HG03432 (cell line): Measurements from ENCODE around the gene NIN.

Experiments used
- ATAC-seq: cut with Tn5 transposase; IDR thresholded peaks from one replicate; pipeline ENCODE4 v1.9.1; 2021; ENCODE audit warnings: mild to moderate bottlenecking, moderate library complexity; ENCODE audit not compliant: unreplicated experiment

NIN gene

DNA sequence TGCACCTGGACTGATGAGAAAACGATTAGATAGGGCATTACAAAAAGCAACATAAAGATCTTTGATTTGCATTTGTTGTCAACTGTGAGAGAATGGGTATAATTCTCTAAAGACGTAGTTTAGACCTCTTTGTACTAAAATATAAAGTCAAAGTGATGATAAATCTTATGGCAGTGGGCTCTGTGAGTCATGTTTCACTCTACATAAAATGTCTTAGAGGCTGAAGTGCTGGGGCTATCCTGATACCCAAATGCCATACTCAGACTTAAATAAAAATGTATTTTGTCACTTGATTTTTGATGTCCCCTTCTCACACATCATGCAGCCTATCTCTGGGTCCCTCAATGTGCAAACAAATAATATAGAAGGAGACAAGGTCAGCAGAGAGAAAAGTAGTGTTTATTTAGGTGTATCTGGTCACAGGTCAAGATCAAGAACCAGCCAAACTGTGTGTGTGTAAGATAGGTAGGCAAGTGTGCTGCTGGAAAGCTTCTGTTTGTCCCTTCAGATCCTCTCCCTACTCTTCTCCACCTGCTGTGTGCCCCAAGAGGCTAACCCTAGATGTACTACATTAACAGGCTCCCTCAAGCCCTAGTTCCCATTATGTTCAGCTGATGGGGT lies 7.0 kb upstream of the NIN start:
- no peak for ATAC-seq

GRCh38 chr14:50837271-50837670 lies 6.3 kb upstream of the NIN start:
- no peak for ATAC-seq

- ATAC-seq, result no peak
These were observed 5.6 kb upstream of the NIN start for GRCh38 chr14:50836515-50836914.

DNA sequence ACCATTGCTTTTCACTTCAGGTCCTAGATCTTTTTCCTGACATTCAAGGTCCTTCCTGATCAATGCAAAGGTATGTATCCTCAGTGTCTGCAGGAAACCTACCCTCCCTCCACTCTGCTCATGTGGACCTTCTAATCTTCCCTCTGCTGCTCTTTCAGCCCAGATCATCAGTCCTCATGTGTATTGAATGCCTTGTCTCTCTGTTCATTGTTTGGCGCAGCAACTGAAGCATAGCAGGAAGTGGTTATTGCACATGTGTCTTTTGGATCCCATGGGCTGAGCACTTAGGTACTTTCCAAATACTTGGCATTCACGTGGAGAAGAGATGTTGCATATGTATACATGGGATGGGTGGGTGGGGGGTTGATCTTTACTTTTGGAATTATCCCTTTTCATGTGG lies 4.3 kb upstream of the NIN start:
- peak; percentile 22 for ATAC-seq

DNA sequence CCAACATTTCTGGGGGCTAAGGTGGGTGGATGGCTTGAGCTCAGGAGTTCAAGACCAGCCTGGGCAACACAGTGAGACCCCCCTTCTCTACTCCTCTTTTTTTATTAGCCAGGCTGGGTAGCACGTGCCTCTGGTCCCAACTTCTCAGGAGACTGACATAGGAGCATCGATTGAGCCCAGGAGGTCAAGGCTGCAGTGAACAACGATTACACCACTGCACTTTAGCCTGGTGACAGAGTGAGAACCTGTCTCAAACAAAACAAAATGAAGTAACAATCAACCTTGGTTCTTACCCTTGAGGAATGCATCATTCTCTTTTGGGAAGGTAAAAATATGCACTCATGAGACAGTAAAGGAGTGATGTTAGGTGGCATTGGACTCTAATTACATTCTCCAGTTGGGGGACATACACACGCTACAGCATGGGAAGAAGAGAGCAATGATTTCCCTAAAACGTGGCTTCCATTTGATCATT lies 3.9 kb upstream of the NIN start:
- no peak for ATAC-seq

DNA sequence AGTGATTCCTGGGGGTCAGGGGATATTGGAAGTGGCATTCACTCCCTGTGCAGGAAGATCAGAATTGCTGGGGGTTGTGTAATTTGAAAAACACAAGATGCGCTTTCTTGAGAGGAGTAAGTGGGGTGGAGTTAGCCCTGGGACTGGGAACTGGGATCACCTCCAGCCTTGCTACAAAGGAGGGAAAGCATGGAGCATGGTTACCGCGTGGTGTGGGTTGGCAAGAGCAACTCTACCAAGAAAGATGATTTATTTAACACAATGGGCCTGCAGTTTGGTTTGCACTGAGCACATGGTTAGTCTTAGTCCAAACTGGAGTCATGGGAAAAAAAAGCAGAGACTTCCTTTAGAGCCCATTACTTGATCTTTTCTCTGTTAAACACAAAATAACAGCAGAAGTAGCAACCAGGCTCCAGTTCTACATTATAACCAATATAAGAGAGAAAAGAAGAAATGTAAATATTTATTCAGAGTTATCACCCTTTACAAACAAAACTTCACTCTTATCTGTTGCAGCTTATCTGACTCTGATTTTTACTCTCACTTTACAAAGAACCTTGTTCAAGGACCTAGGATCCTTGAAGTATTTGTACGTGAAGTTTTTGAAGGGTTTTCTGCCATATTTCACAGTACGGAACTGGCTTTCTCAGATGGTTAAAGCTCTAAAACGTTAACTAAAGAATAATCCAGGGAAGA lies 2.1 kb upstream of the NIN start:
- no peak for ATAC-seq

DNA sequence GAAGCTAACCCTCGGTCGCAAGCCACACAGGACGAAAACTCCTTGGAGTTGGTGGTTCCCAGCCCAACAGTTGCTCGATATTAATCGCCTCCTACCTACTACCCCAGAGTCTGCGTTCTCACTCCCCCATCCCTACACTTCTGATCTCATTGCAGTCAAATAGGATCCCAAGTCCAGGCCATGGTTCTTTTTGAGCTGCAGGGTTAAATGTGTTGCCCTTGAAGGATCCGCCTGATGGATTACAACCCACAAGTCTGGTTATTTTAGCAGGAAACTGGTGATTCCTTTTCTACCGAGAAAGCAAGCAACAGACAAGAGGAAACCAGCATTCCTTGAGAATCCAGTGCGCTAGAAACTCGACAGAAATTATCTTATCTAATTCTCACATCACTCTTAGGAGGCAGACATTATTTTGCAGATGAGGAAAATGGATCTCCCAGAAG lies 785 bp upstream of the NIN start:
- ATAC-seq, result no peak

DNA sequence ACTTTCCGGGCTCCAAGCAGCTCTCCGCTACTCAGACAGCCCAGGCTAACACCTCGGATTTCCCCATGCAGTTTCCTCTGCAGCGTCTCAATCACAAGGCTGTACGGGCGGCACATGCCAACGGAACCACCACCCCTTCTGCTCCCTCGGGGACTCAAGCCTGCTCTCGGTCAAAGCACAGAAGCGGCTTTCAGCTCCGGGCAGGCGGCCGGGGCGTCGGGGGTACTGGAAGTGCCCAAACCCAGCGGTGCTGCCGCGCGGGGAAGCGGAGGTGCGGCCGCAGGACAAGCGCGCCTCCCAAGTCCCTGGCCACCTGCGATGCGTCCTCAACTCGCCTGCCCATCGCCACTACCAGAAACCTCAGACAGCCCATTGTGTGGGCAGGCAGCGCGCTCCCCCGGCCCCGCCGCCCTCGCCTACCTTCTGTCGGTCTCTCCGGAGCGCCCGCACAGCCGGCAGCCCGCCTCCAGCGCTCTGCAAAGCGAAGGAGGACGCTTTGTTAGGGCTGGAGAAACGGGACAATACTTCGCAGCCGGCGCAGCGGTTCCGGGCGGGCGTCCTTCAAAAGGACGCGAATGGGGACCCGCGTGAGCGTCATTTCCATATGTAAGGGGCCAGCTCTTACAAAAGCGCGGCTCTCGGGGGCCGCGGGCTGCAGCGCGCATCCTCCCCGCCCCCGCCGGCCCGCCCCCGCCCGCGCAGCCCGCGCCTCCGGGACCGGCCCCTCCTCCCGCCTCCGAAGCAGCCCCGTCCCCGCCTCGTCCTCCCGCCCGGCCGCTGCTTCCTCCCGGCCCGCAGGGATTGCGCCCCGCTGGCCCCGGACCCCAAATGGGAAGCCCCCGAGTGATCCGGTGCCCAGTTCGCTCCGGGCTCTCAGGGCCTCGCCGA lies 674 bp downstream of the NIN start:
- peak; percentile 53 for ATAC-seq

- ATAC-seq, result no peak
These were observed 1.4 kb downstream of the NIN start for GRCh38 chr14:50829489-50830043.

DNA sequence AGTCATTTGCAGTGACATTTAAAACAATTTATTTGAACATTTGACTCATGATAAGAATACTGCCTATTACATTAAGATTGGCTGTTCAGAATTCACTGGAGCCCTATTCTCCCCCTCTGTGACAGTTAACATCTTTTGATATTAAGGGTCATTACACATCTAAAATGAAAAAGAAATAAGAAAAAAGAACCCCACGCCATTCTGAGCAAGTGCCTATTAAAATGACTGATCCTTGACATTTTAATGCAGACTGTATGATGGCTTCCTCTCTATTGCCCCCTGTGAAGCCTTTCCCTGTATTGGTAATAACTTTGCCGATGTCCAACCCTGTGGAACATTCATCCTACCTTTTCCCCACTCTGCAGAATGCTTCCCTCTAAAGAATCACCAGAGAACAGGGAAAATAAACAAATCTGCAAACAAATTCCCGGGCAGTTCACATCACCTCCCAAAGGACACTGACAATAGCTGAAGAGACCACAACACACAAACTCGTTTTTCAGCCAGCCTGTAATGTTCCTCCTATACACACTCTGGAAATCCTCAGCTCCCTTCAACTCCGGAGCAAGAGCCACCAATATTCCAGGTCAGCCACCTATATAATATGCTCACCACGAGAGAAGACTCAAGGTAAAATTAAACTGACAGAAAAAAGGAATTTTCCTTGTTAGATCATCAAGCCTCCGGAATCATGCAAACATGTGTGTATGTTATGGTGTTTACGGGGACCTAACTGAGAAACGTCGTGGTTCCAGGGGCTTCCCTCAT lies 2.1 kb downstream of the NIN start:
- no peak for ATAC-seq

GRCh38 chr14:50826681-50827080 lies 4.3 kb downstream of the NIN start:
- no peak for ATAC-seq

GRCh38 chr14:50825307-50825706 lies 5.7 kb downstream of the NIN start:
- no peak for ATAC-seq

GRCh38 chr14:50823762-50824636 lies 7.0 kb downstream of the NIN start:
- ATAC-seq, result peak; percentile 73

DNA sequence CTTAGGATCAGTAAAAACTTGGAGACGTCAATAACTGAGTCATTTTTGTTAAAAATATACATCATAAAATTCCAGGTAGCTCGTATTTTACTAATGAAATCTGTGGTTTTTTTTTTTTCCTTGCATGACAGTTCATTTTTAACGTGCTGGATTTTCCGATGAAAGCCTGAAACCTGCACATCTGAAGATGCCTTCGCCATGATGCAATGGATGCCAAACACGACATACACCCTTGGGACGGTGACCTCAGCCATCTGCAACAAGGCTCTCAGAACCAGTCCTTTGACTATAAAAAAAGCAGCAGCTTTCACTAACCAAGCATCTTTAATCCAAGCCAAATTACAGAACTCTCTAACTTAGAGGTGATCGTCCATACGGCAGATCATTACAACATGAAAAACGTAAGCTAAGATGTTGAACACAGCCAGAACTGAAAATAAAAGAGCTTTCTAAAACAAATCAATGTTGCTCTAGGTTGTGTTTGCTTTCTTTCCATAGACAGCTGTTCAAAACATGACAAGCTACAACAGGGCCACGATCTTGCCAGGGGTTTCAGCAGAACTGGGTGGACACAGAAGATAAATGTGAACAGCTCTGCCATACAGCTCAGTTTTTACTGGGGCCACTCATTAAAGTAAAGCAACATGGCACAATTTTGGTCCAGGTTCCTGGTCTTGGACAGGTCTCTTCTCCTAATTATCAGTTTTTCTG lies 7.8 kb downstream of the NIN start:
- ATAC-seq, result peak; percentile 20

DNA sequence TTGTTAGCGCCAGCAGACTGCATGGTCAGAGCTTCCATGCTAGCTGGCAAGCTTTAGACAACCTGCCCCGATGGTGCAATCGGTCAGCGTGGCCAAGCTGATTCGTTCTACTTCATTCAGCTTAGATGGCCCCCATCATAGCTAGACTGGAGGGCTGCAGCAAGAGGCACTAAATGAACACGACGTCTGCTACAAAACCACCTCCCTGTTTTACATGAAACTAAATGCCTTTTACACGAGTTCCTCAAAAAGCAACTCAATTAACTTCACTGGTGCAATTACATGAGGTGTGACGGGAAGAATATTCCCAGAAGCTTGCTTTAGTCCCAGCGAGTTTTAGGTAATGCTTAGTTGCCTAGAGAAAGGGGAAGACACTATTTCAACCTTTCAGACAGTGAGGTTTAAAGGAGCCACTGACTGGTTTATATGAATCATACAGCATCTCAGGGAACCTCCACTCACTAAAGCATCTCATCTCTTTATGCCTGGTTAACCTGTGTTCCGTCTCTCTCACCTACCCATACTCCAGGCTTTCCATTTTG lies 8.4 kb downstream of the NIN start:
- no peak for ATAC-seq

- ATAC-seq, result peak; percentile 34
These were observed 9.2 kb downstream of the NIN start for GRCh38 chr14:50821510-50822464.

DNA sequence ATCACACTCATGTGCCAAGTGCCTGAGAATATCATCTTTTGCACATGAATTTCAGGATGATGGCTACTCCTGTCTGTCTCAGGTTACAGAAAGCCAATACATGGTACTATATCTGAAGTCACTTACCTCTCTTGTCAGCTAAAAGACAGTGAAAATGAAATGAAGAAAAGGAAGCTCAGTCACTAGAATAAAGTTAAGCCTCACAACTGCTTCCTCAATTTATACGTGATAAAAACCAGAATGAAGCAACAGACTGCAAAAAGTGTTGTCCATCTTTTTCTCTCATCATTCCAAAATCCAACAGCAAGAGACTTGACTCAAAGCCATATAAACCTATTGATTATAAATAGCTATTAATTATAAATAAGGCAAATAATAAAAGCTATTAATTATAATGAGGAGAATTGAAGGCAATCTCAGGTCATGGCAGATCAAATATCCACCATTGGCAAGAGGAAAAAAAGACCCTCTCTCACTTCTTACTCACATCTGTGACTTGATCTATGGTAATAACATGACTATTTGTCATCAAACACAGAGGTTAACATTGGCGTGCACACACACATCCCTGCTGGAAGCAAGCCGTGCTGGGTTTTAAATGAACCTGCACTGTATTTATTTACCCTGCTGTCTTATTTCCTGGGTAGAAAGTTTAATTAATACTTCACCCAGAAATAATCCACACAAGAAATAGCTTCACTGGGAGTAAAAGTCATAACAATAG lies 10.0 kb downstream of the NIN start:
- no peak for ATAC-seq
